Head of caudate nucleus (tissue), 42 donors: Measurements from ENCODE around the gene ISM1.
A peak's percentile ranks its signal among the peaks of the same experiment; 100 is the strongest.
"Not testable (repeated sequence)": the region's sequence is repeated elsewhere in the genome, so short reads cannot be mapped to it uniquely, and the experiment has no call there.

ENCODE experiments used
- DNase-seq, 42 donors: peaks; one replicate each; pipeline versions ENCODE4 v3.0.0 to v3.0.0-alpha.2; 2020 to 2021; ENCODE audit warnings: mixed read lengths in 7 of 42
- intact Hi-C: fragments of 100-400 bp; cut with DNase I; formaldehyde crosslinking; loops from one replicate; pipeline ENCODE4 v1.15.0; 2022

The ISM1 gene

DNA sequence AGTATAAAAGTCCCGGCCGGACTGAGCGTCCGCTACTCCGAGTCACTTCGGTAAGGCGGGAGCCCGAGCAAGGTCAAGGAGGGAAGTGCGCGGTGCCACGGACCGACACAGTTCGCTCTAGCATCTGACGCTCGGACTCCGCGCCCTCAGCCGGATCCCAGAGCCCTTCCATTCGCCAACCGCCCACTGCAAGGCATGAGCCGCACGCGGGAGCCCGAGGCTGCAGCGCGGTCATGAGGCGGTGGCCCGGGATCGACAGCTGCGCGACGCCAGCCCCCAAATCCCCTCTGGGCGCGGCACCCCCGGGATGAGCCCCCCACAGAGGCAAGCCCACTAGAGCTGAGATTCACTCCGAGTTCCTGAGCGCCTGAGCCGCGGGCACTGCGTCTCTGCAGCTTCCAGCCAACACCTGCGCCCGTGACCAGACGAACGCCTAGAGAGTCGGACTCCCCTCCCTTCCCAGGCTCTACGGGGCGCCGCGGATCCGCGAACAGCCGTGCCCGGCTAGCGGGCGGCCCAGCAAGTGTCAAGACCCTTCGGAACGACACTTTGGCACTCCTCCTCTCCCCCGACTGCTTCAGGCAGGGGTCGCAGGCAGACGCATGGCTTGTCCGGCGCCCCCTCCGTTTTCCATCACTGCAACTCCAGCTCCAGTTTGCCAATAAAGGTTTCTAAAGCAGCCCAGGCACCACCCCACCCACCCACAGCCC lies 725 bp upstream of the ISM1 start:
- peak in 9 of 42 donors; percentile 2 to 44 (median 18) for DNase-seq
- intact Hi-C loops = no loop called here

- intact Hi-C loops = no loop called here
- DNase-seq = no peak
Measured at GRCh38 chr20:13221313-13221672, 219 bp downstream of the ISM1 start.

- intact Hi-C loops = no loop called here
- peak in 39 of 42 donors; percentile 6 to 73 (median 42) for DNase-seq
Measured at GRCh38 chr20:13221673-13222318, 722 bp downstream of the ISM1 start.

- no peak for DNase-seq
Measured at GRCh38 chr20:13222319-13222716, 1.2 kb downstream of the ISM1 start.

GRCh38 chr20:13223736-13224520 lies 2.9 kb downstream of the ISM1 start:
- no peak for DNase-seq
- intact Hi-C loops = no loop called here

More at GRCh38 chr20:13222319-13222716, 1.2 kb downstream of the ISM1 start:
- intact Hi-C loops = no loop called here

- intact Hi-C loops = no loop called here
- no peak for DNase-seq
Measured at GRCh38 chr20:13226367-13226766, 5.3 kb downstream of the ISM1 start.

DNA sequence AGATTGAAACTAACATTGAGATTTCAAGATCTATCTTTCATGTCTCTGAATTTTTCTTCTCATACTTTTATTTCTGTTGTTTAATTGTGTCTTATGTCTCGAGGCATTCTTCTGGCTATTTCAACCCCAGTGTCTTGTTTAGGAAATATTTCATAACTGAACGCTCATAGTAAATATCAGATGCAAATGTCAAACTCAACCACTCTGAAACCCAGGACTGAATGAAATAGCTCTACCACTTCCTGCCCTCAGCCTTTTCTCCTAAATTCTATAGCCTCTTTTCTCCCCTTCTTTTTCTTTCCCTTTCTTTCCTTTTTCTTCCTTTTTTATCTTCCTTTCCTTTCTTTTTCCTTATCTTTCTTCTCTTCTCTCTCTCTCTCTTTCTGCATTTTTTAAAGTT lies 7.7 kb downstream of the ISM1 start:
- intact Hi-C loops = no loop called here
- DNase-seq = no peak

GRCh38 chr20:13229538-13229937 lies 8.5 kb downstream of the ISM1 start:
- intact Hi-C loops = no loop called here
- no peak for DNase-seq

DNA sequence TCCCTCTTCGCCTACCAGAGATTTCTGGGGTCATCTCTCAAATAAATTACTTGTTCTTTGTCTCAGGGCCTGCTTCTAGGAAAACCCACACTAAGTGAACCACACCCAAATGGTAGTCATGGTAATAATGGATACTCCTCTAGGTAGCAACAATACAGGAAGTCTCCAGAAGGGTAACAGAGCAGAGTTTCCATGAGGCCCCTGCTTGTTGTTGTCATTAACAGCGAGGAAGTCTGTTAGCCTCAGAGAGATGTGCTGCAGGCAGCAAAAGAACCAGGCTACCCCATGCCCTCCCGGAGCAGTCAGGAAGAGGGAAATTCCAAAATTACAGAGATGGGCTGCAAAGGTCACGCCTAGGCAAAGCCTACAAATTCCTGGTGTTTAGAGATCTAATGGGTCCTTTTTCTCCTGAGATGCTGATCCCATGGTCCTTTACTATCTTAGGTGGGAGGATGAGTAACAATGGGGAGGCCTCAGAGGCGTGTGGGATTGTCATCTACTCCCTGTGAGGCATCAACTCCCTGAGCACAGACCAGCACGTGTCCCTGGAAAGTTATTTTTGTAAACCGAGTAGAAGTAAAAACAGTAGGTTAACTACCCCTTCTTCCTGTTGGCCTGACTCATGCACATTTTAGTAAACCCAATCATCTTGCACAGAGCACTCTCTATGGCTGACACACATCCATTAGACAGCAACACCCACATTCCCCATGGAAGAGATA lies 10.1 kb downstream of the ISM1 start:
- no peak for DNase-seq

DNA sequence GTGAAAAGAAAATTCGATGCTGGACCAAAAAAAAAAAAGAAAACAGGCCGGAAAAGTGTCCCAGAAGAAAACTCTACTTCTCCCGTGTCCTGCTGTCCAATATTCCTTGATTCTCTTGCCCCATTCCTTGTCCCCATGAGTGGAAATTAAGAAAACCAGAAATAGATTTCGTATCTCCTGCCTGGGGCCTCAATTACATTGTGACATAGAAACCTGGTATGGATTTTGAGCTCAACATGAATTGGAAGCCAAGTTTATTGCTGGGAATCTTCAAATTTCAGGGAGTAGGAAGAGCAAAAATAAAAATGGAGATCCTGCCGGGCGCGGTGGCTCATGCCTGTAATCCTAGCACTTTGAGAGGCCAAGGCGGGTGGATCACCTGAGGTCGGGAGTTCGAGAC lies 11.9 kb downstream of the ISM1 start:
- no peak for DNase-seq
- intact Hi-C loops = no loop called here

More for the DNA sequence above, 10.1 kb downstream of the ISM1 start:
- intact Hi-C loops = no loop called here

- no peak for DNase-seq
- intact Hi-C loops = no loop called here
Measured at GRCh38 chr20:13234961-13235360, 13.9 kb downstream of the ISM1 start.

GRCh38 chr20:13236360-13236759 lies 15.3 kb downstream of the ISM1 start:
- intact Hi-C loops = not testable (repeated sequence)

GRCh38 chr20:13236990-13237720 lies 16.1 kb downstream of the ISM1 start:
- intact Hi-C loops = no loop called here
- DNase-seq = no peak

More at GRCh38 chr20:13236360-13236759, 15.3 kb downstream of the ISM1 start:
- DNase-seq = not testable (repeated sequence)

GRCh38 chr20:13238001-13238653 lies 17.1 kb downstream of the ISM1 start:
- no peak for DNase-seq
- intact Hi-C loops = no loop called here

DNA sequence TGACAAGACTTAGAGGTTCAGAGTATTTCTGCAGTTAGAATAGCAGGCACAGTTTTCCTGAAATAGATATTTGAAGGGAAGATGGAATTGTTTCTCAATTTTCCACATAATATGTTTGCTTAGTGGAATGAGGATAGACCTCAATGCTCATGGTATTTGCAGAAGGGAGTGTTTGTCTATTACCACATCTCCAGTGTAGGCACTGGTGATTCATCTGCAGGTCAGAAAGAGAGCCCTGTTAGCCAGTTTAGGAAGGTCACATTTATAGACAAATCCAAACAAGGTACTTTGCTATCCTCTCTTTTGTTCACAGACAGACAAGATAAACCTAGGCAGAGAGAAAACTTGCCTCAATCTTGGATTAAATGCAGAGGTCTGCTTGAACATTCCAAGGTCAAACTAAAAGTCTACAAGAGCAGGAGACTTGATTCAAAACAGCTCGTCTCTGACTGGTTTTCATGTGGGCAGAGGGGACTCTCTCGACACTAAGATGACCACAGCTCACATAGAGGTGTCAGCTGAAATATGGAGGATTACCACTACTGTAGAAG lies 22.8 kb downstream of the ISM1 start:
- DNase-seq = no peak
- intact Hi-C loops = no loop called here

DNA sequence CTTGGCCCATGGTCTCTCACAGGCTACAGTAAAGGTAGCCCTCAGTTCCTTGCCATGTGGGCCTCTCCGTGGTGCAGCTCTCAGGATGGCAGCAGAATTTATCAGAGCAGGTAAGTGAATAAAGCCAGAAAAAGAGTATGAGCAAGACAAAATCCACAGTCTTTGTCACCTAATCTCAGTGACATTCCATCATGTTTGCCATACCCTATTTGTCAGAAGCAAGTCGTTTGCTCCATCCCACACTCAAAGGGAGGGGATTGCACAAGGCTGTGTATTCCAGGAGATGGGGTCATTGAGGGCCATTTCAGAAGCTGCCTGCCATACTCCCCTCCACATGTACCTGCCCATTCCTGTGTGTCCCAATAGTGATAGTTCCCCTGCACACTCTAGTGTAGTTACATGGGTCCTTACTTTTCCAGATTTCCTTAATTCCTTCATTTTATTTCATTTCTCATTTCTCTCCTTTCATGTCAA lies 24.2 kb downstream of the ISM1 start:
- no peak for DNase-seq
- intact Hi-C loops = no loop called here

DNA sequence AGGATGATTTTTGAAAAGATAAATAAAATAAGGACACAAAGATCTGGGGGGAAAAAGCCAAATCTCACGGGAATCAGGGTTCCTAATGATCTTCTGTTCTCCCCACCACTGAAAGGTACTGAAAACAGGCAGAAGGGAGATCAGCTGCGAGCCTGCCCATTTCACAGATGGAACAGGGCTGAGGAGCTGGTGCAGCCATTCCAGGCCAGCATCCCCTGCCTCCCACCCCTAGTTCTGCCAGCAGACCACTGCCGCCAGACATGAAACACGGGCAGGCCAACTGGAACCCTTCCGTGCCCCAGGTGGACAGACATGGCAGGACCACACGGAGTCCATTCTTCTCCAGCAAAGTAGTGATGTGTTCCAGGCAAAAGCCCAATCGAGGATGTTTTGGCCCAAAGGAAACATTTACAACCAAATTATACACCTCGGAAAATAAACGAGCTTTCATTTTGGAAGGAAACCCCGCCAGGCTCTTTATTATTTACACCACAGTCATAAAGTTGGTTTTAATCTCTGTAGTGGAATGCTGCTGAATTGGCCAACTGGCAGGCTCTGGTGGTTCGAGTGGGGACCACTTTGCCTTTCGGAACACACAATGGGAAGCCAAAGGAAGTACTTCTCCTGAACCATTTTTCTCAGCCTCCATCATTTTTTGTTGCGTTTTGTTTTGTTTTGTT lies 28.2 kb downstream of the ISM1 start:
- intact Hi-C loops = no loop called here
- no peak for DNase-seq
